HG02610 (cell line): ENCODE data around the gene TPX2.
"Not testable (repeated sequence)": the region's sequence is repeated elsewhere in the genome, so short reads cannot be mapped to it uniquely, and the experiment has no call there.

ENCODE experiments used
- ATAC-seq: cut with Tn5 transposase; IDR thresholded peaks from one replicate; pipeline ENCODE4 v1.9.1; 2021; ENCODE audit warnings: mild to moderate bottlenecking, moderate library complexity; ENCODE audit not compliant: unreplicated experiment

The TPX2 gene

DNA sequence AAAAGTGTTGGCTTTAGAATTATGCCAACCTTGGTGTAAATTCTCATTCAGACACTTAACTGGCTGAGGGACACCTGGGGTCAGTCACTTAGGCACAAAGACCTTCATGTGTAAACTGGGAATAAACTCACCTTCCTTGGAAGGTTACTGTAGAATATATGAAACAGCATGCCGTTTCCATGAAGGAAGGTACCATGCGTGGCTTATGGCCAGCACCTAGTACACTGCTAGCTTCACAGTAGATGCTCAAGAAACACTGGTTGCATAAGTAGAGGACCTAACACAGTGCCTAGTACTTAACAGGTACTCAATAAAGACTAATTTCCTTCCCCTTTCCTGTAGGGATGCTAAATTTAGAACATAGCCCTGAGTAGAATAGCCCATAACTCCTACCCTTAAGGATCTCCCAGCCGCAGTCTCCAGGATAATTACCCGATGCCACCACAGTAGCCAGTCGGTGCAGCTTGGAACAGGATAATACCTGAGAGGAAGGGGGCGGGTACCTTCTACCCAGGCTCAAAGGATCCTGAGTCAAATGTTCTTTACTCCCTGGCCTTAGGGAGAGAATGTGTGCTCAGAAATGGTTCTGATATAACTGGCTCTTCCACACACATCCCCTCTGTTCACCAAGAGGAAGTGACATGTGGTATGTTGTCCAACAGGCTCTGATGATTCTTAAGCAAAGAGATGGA lies 20.0 kb upstream of the TPX2 start:
- ATAC-seq = no peak

DNA sequence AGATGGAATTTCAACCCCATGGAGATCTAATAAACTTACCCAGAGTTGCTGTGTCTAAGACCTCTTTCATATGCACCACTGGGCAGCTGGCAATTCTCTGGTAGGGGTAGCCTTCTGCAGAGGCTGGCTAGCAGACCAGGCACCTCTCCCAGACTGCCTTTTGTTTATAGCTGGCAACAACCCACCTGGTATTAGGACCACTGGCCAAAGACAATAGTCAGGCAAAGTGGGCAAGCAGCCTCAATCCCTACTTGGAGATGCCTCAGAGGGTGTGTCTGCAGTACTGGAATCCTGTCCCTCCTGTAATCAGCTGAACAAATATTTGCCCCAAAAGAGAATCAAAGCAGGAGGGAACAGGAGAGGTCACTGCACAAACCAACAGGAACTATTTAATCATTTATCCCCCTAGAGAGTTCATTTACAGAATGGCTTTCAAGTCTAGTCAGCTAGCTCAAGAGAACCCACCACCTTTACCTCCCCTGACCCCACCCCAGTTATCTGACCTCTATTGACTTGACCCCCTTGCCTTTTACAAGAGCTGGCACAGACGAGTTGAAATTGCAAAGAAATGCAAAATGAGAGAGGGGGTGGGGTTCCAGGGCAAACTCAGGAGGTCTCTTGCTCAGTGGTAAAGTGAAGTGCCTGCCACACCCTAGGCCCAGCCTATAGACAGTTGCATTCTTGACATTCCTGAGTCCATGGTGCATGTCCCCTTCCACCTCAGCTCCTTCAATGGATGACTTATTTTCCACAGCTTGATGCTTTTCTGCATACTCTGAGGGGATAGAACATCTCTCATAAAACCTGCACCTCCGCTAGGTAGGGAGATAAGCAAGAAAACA lies 19.2 kb upstream of the TPX2 start:
- no peak for ATAC-seq

DNA sequence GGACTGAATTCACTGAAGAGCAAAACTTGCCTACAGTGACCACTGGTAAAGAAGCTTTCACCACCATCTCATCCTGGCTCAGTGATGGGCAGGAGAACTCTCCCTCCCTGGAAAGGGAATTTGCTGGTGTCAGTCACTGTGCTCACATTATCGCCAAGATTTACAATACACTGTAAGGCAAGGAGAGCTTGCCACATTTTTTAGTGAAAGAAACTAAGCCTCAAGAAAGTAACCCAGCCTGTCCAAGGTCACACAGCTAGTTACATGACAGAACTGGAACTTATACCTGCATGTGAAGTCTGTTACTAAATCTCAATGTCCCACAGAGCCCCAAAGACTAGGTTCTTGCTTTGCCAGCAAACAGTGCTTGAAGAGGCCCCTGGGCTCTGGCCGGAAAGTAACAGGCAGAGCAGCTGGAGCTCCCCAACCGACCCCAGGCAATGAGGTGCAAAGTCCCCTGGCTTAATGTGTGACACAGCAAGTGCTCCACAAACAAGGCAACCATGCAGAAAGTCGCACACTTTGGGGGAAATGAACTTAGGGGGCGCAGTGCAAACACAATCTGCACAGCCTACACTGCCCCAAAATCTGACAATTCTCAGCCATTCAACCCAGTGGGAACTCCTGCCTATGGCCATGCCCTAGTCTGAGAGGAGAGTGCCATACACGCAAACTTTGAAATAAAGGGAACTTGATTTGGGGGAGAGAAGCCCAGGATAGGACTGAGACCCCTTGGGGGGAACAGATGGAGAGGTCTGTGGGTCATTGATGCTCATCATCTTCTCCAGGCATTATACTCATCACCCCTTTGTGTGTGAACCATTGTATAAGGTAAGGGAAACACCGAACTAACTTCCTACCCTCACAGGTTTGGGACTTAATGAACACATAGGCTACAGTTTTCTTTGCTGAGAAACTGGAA lies 18.3 kb upstream of the TPX2 start:
- ATAC-seq = no peak

DNA sequence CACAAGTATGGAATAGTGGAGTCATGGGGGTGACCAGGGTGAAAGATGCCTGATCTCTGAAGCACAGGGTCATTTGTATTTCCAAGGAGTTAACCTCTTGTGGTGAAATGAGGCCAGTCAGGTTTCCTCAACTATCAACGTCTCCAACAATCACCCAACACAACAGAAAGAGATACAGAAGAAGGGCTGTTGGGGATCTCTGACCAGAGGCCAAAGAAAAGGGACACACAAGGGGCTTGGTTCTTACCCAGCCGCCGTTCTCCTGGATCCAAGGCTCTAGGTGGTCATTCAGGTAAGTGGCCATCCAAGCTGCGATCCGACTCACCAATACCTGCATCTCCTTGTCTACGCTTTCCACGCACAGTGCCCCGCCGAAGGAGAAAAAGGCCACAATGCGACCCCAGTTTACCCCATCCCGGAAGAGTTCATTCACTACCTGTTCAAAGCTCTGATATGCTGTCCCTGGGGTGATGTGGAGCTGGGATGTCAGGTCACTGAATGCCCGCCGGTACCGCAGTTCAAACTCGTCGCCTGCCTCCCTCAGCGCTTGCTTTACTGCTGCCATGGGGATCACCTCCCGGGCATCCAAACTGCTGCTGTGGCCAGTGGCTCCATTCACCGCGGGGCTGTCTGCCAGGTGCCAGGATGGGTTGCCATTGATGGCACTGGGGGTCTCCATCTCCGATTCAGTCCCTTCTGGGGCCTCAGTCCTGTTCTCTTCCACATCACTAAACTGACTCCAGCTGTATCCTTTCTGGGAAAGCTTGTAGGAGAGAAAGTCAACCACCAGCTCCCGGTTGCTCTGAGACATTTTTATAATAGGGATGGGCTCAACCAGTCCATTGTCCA lies 17.5 kb upstream of the TPX2 start:
- ATAC-seq = no peak

DNA sequence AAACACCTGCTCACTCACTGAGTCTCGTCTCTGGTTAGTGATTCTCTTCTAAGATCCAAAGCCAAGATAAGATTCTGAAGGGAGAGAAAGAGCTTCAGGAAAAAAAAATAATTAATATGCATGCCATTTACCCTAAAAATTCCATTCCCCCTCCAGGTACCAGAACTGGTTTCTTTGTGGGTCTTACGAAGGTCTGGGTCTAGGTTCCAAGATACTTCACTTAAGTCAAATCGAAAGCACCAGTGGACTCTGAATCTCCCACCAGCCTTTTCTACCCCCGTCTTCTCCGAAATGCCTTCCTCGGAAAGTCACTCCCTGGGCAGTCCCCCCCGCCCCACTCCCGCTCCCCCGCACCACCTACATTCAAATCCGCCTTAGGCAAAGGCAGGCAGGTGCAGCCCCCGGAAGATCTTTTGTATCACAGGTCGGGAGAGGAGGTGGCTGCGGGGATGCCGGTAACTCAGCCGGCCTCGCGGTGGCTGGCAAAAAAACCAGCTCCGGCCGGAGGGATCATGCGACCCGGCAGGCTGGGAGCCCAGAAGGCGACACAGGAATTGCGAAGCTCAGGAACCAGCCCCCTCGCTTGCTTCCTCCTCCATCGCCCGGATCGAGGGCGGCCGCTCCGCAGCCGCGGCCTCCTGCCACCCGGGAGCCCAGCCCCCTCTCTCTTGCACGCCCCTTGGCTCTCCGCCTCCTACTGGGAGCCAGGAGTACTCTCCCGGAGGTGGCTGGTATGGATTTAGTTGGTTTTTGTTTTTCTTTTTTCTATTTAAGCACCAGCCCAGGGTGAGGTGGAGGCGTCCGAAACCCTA lies 16.6 kb upstream of the TPX2 start, which contains the start of gene BCL2L1:
Gene BCL2L1 (minus strand): TSS at position 612 of the 812 bp plus-strand sequence. CDS start 650 bp downstream, outside the sequence.
- no peak for ATAC-seq

DNA sequence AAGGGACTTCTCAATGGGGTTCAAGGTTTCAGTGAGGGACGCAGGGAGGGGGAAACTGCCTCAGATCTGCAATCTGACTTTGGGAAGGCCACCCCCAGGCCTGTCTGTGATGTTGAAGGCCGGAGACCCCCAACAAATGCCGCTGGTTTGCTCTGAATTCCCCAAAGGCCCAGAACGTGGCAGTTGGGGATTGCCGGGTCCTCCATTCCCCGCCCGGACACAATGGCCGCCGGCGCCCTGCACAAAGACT lies 16.1 kb upstream of the TPX2 start:
- no peak for ATAC-seq

DNA sequence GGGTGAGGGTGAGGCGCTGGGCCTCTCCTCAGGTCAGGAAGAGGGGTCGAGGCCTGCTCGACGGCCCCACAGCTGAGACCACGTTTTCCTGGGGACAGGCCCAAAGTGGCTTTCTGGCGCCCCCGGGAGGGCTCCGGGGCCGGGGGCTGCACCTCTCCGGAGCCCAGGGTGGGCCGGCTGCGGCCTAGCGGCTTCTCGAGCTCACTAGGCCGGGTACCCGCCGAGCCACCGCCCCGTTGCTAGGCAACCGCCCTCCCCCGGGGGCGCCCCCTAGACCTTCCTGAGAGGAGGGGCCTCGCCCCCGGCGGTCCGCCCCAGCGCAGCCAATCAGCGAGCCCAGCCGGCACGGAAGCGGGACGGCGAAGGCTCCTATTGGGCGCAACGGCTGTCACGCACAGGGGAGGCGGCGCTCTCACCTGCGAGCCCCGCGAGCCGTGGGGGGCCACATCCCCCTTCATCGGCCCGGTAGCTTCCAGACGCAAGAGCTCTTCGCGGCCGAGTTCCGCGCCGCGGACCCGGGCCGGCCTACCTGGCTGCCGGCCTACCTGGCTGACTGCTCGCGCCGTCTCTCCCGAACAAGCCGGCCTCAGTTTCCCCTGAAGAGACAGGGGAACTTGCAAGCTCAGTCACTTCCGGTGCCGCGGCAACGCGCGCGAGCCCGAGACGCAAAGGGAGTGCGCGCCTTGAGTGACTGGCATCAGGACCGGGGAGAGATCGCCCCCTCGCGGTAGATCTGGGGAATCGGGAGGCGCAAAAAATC lies 15.6 kb upstream of the TPX2 start:
- ATAC-seq = peak; percentile 88

DNA sequence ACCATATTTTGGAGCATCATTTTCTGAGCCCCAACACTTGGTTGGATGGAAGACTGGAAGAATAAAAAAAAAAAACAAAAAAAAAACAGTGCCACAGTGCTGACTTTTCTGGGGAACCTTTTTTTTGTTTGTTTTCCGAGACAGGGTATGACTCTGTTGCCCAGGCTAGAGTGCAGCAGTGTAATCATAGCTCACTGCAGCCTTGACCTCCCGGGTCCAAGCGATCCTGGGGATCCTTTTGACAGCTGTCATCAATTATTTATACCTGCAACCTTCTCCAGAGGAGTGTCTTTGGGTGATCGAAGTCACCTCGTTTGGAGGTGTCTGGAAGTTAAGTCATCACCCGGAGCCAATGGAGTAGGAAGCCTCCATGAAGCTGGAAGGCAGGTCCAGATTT lies 7.8 kb upstream of the TPX2 start:
- no peak for ATAC-seq

DNA sequence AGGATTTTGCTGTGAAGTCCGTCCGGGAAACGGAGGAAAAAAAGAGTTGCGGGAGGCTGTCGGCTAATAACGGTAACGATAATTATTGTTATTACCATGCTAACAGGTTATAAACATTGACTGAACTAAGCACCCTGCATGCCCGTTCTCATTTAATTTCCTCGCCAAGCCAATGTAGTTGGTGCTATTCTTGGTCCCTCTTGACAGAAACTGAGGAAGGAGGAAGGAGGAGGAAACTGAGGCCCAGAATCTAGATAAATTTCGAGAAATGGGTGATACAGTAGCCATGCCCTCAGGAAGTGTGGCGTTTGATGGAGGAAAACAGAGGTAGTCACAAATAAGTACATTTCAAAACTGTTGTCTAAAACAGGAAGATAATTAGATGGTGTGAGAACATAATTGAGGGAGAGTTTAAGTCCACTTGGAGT lies 474 bp downstream of the TPX2 start:
- ATAC-seq = no peak

DNA sequence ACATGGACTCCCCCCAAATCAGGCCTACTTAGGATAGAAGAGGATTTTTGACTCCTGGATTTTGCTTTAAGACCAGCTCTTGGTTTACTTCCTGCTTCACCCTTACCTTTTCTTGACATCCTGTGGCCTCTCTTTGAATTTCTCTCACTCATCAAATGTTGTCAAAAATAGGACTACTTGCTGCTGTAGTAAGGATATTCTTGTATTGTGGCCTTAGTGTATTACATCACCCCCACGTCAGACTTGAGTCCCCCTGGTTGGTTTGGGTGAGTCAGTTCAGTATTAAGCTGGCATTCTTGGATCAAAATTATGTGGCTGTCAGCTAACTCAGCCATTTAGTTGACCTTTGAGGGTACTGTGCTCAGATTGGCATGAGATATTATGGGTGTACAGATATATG lies 1.1 kb downstream of the TPX2 start:
- ATAC-seq = no peak

DNA sequence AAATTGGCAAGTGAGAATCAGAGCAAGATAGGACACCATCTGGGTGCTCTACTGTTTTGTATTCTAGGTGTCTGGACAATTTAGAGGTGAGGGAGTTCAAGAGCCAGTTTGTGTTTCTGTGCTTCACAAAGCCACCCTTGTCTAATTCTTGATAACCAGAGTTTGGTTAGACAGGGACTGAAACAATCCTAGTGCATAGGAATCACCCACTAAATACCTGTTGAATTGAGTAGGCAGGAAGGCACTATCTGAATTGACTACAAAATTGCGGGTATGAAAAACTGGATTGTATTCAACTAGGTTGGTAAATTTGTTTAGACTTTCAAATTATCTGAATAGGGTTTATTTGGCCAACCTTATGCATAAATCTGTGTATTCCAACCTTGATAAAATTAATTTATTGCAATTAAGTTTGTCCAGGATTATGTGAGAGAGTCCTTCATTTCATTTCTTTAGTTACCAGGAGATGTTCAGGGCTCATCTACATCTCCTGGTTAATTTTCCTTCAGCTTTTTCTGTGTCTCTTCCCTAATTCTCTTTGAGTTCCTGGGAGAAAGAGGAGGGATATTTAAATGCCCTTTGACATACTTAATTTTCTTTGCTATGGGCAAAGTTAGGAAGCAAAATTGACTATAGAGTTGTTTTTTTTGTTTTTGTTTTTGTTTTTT lies 1.7 kb downstream of the TPX2 start:
- no peak for ATAC-seq

DNA sequence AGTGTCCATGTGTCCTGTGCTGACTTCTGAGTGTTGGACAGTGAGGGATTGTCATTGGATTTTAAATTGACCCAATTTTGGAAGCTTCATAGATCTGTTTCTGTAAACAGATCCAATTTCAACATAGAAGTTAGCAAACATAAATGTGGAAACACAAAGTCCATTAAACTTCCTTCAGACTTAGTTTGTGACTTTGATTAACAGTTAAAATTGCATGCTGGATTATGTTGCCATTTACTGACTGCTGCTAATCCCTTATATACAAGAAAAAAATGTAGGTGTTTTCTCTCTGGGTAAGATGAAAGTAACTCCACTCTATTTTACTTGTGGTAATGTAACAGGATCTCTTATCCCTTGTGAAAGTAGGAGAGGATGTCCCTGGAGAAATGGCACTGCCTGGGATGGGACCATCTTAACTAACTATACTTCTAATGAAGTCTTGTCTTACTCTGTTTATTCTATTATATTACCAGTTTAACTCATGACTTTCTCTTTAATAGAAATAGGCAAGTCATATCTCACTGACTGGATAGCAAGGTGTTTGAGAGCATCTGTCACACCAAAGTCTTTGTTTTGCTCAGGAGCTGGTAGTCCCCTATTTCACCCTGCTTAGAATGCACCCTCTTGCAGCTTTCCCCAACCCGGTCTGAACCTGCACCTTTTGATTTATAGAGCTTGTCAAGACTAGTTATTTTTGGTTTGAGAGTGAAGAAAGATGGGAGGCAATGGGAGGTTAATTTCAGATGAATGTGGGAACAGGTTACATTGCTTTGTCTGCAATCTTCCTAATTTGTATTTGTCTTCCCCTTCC lies 7.2 kb downstream of the TPX2 start:
- peak; percentile 70 for ATAC-seq

DNA sequence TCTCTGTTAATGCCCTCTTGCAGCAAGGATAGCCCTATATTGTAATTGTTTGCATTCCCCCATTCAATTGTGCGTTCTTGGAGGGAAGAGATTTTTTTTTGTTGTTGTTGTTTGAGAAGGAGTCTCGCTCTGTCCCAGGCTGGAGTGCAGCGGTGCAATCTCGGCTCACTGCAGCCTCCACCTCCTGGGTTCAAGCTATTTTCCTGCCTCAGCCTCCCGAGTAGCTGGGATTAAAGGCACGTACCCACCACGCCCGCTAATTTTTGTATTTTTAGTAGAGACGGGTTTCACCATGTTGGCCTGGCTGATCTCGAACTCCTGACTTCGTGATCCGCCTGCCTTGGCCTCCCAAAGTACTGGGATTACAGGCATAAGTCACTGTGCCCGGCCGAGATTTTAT lies 7.9 kb downstream of the TPX2 start:
- ATAC-seq = not testable (repeated sequence)

DNA sequence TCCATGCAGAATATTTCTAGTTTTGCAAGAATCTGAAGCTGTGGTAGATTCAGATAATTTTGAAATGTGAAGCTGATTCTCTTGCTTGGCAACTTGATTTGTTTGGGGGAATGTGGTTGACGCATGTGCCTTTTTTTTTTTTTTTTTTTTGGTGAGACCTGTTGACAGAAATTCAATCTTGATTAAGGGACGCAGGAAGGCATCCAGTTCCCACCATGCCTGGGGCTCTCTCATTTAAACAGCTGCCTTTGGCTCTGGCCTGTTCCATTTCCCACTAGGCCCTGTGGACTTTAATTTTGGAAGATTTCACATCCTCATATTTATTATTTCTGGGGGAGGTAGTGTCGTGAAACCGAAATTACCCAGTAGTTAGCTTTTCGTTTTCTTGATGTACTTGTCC lies 8.6 kb downstream of the TPX2 start:
- ATAC-seq = no peak

DNA sequence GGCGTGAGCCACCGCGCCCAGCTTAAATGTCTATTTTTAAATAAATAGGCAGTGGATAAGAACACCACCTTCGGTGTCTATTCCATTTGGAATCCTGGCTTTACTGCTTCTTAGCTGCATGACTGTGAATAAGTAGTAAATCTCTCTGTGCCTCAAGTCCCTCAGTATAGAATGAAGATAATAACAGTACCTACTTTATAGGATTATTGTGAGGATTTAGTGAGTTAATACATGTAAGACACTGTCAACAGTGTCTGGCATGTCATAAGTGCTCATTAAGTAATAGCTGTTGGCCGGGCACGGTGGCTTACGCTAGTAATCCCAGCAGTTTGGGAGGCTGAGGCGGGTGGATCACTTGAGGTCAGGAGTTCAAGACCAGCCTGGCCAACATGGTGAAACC lies 10.1 kb downstream of the TPX2 start:
- no peak for ATAC-seq

DNA sequence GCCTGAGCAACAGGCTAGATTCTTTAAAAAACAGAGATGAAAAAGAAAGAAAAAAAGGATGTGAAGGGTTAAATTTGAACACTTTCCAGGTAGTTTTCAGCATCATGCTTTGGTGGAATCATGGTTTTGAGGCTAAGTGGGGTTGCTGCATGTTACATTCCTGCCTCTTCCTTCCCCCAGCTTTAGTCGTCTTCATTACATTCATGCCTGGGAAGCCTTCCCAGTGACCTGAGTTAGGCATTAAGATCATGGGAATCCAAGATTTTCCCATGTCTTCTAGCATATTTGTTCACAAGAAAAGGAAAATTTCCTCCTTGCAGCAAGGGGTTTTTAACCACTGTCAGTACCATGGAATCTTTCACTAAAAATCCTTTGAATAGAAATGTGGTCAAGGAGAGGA lies 12.0 kb downstream of the TPX2 start:
- ATAC-seq = no peak

DNA sequence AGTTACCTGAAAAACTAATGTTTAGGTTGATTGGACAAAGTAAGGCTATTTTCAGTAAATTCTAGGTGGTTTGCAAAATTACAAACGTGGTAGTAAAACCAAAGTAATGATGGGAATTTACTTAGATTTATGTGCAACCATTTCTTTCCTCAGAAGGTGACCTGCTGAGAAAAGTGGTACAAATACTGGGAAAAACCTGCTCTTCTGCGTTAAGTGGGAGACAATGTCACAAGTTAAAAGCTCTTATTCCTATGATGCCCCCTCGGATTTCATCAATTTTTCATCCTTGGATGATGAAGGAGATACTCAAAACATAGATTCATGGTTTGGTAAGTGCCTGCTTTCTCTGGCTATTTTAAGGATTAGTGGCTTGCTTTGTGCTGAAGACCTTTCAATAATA lies 18.2 kb downstream of the TPX2 start:
- ATAC-seq = no peak

DNA sequence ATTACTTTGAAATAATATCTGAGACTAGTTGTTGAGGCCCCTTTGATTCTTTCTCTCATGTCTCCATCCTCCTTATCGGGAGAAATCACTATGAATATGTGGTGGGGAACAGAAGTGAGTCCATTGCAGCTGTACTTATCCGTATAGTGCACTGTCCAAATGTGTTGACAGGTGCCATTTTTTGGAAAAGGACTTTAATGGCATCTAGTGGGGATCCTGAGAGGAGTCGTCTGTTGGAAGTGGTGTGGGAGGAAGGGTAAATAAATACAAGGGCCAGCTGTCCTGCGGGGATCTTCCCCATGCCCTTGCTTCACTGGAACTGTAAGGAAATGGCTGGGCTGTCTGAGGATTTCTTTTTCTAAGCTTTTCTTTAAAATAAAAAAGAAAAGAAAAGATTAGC lies 19.4 kb downstream of the TPX2 start:
- ATAC-seq = no peak
